IMR-90 (cell line): ENCODE measurements around the gene SCN1B. TPM values are rescaled to one million over a fixed set of nuclear protein-coding genes. Genes with fewer than 3 reads are reported as not detected.
"Not testable (repeated sequence)": the region's sequence is repeated elsewhere in the genome, so short reads cannot be mapped to it uniquely, and the experiment has no call there.

Source experiments
- ATAC-seq: fragments of 200-7000 bp; cut with Tn5 transposase; 2 replicates; pipeline ENCODE4 v1.9.1; 2020; ENCODE audit warnings: low read depth, mild to moderate bottlenecking, moderate library complexity
- BruUV-seq: library from RNA; stranded (reverse); fragments of 400-500 nt; replicated peaks from 2 replicates; lab custom pipeline; 2021; lab: Mats Ljungman, UMichigan
- CTCF ChIA-PET: fragments of 300-600 bp; formaldehyde crosslinking; extraction: SDS; loops from one replicate; lab custom pipeline; 2021; ENCODE audit warnings: antibody characterized with exemption; lab: Yijun Ruan, JAX
- POLR2A ChIA-PET: fragments of 300-600 bp; sonication (Branson Sonifier 250); formaldehyde crosslinking; loops from one replicate; lab custom pipeline; 2022; ENCODE audit warnings: antibody characterized with exemption; ENCODE audit not compliant: unreplicated experiment; lab: Charles Lee
- DNase-seq: peaks from one replicate; pipeline ENCODE4 v3.0.0; 2013
- H2AFZ ChIP-seq: replicated peaks from 2 replicates; pipeline ENCODE3; 2013; ENCODE audit warnings: low read length, mild to moderate bottlenecking; ENCODE audit not compliant: poor library complexity
- H2AK5ac ChIP-seq: 2 replicates; pipeline ENCODE4 v1.6.1; 2013; ENCODE audit warnings: low read depth, low read length, inconsistent platforms
- H2AK9ac ChIP-seq: replicated peaks from 2 replicates; pipeline ENCODE3; 2013; ENCODE audit warnings: mild to moderate bottlenecking, low read depth, low read length, moderate library complexity; ENCODE audit not compliant: poor library complexity
- H2BK120ac ChIP-seq: 2 replicates; pipeline ENCODE4 v1.6.1; 2013; ENCODE audit warnings: low read depth, low read length, inconsistent platforms
- H2BK15ac ChIP-seq: 3 replicates; pipeline ENCODE4 v1.6.1; 2013; ENCODE audit warnings: low read depth, low read length, inconsistent platforms
- H2BK20ac ChIP-seq: 2 replicates; pipeline ENCODE4 v1.6.1; 2013; ENCODE audit warnings: low read depth, mild to moderate bottlenecking, inconsistent platforms, low read length, moderate library complexity
- H2BK5ac ChIP-seq: 2 replicates; pipeline ENCODE4 v1.6.1; 2013; ENCODE audit warnings: mild to moderate bottlenecking, low read depth, low read length, inconsistent platforms; ENCODE audit not compliant: poor library complexity, severe bottlenecking
- H3K14ac ChIP-seq: replicated peaks from 2 replicates; pipeline ENCODE4 v1.6.1; 2013; ENCODE audit warnings: low read depth, low read length, inconsistent platforms
- H3K18ac ChIP-seq: 2 replicates; pipeline ENCODE4 v1.6.1; 2013; ENCODE audit warnings: low read depth, low read length, control low read depth
- H3K23ac ChIP-seq: 2 replicates; pipeline ENCODE4 v1.6.1; 2013; ENCODE audit warnings: low read depth, low read length, inconsistent platforms
- H3K27ac ChIP-seq: 2 replicates; pipeline ENCODE4 v1.5.1; 2013; ENCODE audit warnings: mild to moderate bottlenecking, control low read depth, low read length; ENCODE audit not compliant: insufficient read depth
- H3K27me3 ChIP-seq: 2 replicates; pipeline ENCODE4 v1.6.1; 2013; ENCODE audit warnings: low read length; ENCODE audit not compliant: control insufficient read depth, insufficient read depth
- H3K36me3 ChIP-seq: 2 replicates; pipeline ENCODE4 v1.6.1; 2013; ENCODE audit warnings: low read length, mixed read lengths; ENCODE audit not compliant: control insufficient read depth, insufficient read depth
- H3K4ac ChIP-seq: 2 replicates; pipeline ENCODE4 v1.6.1; 2013; ENCODE audit warnings: low read depth, low read length, inconsistent platforms
- H3K4me1 ChIP-seq: 2 replicates; pipeline ENCODE4 v1.6.1; 2013; ENCODE audit warnings: low read length, mixed read lengths; ENCODE audit not compliant: control insufficient read depth, insufficient read depth
- H3K4me2 ChIP-seq: 2 replicates; pipeline ENCODE4 v1.6.1; 2013; ENCODE audit warnings: low read depth, mild to moderate bottlenecking, control low read depth, low read length, moderate library complexity
- H3K4me3 ChIP-seq: 2 replicates; pipeline ENCODE4 v1.5.1; 2013; ENCODE audit warnings: low read depth, mild to moderate bottlenecking, control low read depth, low read length, moderate library complexity; ENCODE audit not compliant: insufficient read depth
- H3K56ac ChIP-seq: 2 replicates; pipeline ENCODE4 v1.6.1; 2013; ENCODE audit warnings: low read length, inconsistent platforms; ENCODE audit not compliant: insufficient read depth; ENCODE audit errors: extremely low read depth
- H3K79me1 ChIP-seq, 2 experiments: 2 replicates each; pipeline ENCODE4 v1.6.1; 2013; ENCODE audit warnings: low read length in 2 of 2, inconsistent platforms in 1 of 2, low read depth in 1 of 2
- H3K9ac ChIP-seq: 2 replicates; pipeline ENCODE4 v1.6.1; 2013; ENCODE audit warnings: low read depth, low read length, control low read depth
- H3K9me1 ChIP-seq: 2 replicates; pipeline ENCODE4 v1.6.1; 2013; ENCODE audit warnings: low read length, inconsistent platforms; ENCODE audit not compliant: insufficient read depth
- H3K9me3 ChIP-seq: 2 replicates; pipeline ENCODE4 v1.6.1; 2013; ENCODE audit warnings: low read length; ENCODE audit not compliant: control insufficient read depth, insufficient read depth
- H4K20me1 ChIP-seq: 2 replicates; pipeline ENCODE4 v1.6.1; 2013; ENCODE audit warnings: low read length, inconsistent platforms; ENCODE audit not compliant: insufficient read depth
- H4K5ac ChIP-seq: 2 replicates; pipeline ENCODE4 v1.6.1; 2013; ENCODE audit warnings: mild to moderate bottlenecking, low read depth, low read length, control low read depth
- H4K8ac ChIP-seq, 2 experiments: 2 replicates each; pipeline ENCODE4 v1.6.1; 2013; ENCODE audit warnings: low read depth in 2 of 2, low read length in 2 of 2, control low read depth in 1 of 2, inconsistent platforms in 1 of 2
- H4K91ac ChIP-seq: 2 replicates; pipeline ENCODE4 v1.6.1; 2013; ENCODE audit warnings: low read depth, low read length, inconsistent platforms; ENCODE audit not compliant: insufficient read depth
- BHLHE40 ChIP-seq: fragments of 150-350 bp; IDR thresholded peaks from 2 replicates; pipeline ENCODE4 v1.6.1; 2016; ENCODE audit warnings: mild to moderate bottlenecking, low read depth, low read length
- ELK1 ChIP-seq: fragments of 150-350 bp; IDR thresholded peaks from 2 replicates; pipeline ENCODE4 v1.6.1; 2016; ENCODE audit warnings: low read depth, mild to moderate bottlenecking, low read length, moderate library complexity, borderline replicate concordance
- NFE2L2 ChIP-seq: fragments of 150-350 bp; IDR thresholded peaks from 2 replicates; pipeline ENCODE4 v1.6.1; 2016; ENCODE audit warnings: low read depth, mild to moderate bottlenecking, low read length
- POLR2A ChIP-seq: IDR thresholded peaks from 2 replicates; pipeline ENCODE4 v1.6.1; 2012; ENCODE audit warnings: mild to moderate bottlenecking, low read depth, low read length
- RFX5 ChIP-seq: IDR thresholded peaks from 2 replicates; pipeline ENCODE4 v1.8.0; 2012; ENCODE audit warnings: low read depth, mild to moderate bottlenecking, low read length, moderate library complexity
- WGBS, 2 experiments: methylation state at CpG; one replicate each; pipeline versions ENCODE4 v1.1.5 to v1.1.7; 2013; ENCODE audit warnings: missing lambda C conversion rate in 2 of 2; ENCODE audit not compliant: insufficient read length in 1 of 2; ENCODE audit errors: extremely low coverage in 2 of 2; 5-methylcytosine and 5-hydroxymethylcytosine counted together
- dilution Hi-C: fragments of 300-500 bp; cut with HindIII; formaldehyde crosslinking; loops from one replicate; pipeline ENCODE4 v1.14.3; 2018; ENCODE audit warnings: low sequenced_read_pairs; ENCODE audit not compliant: unreplicated experiment
- in situ Hi-C: fragments of 300-500 bp; cut with MboI; formaldehyde crosslinking; loops from 3 replicates; pipeline ENCODE4 v1.14.3; 2019; ENCODE audit warnings: low sequenced_read_pairs, inconsistent platforms, mixed read lengths
- intact Hi-C: fragments of 100-400 bp; cut with micrococcal nuclease; formaldehyde crosslinking; loops from 2 replicates; pipeline ENCODE4 v1.10.0; 2022
- polyA plus RNA-seq, 3 experiments: library from polyadenylated mRNA; depleted of rRNA; stranded (reverse); fragments of >200 nt; gene quantifications; 2 replicates each; pipeline ENCODE4 v1.2.3, GENCODE V29; 2012; ENCODE audit warnings: low replicate concordance in 1 of 3
- total RNA-seq: library from RNA; depleted of rRNA; stranded (reverse); fragments of >200 nt; gene quantifications from 2 replicates; pipeline ENCODE4 v1.2.3, GENCODE V29; 2012

SCN1B gene
- total and polyA plus RNA-seq, 2 of the 4 experiments (the other 2 are of a cell fraction), result 2.0 to 9.6 TPM

- TF ChIP-seq POLR2A (no peak), ELK1 (no peak), BHLHE40 (no peak), RFX5 (no peak), NFE2L2 (no peak)
These were observed 16.2 kb upstream of the SCN1B start (continued) for GRCh38 chr19:35013820-35014754.

DNA sequence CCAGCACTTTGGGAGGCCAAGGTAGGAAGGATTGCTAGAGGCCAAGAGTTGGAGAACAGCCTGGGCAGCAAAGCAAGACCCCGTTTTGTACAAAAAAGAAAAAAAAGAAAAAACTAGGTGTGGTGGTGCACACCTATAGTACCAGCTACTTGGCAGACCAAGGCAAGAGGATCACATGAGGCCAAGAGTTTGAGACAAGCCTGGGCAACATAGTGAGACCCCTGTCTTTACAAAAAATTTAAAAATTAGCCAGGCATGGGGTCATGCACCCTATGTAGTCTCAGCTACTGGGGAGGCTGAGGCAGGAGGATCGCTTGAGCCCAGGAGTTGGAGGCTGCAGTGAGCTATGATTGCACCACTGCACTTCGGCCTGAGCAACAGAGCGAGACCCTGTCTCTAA is 15.5 kb upstream of the SCN1B start:
- H2BK15ac ChIP-seq, H3K4me3 ChIP-seq, dilution Hi-C loops, H2AK9ac ChIP-seq, H3K14ac ChIP-seq, H3K4me2 ChIP-seq, H2AK5ac ChIP-seq, H3K56ac ChIP-seq, H4K8ac ChIP-seq, H3K4ac ChIP-seq, H4K91ac ChIP-seq, H3K27ac ChIP-seq, H3K9me1 ChIP-seq, H3K4me1 ChIP-seq, H4K20me1 ChIP-seq, POLR2A ChIA-PET, H2BK120ac ChIP-seq, H2BK5ac ChIP-seq, BruUV-seq, intact Hi-C loops, H3K18ac ChIP-seq, H3K27me3 ChIP-seq, ATAC-seq, H2BK20ac ChIP-seq, H3K23ac ChIP-seq, DNase-seq, H4K5ac ChIP-seq, H2AFZ ChIP-seq, in situ Hi-C loops, CTCF ChIA-PET, H3K9me3 ChIP-seq, H3K9ac ChIP-seq: not testable (repeated sequence)
- no CpG with 5 or more reads among the region's 4 CpGs for WGBS, 2 experiments
- H3K79me1 ChIP-seq, result peaks cover 0 to 18% of the 10 kb centered on the region in 2 experiments; a peak in 3 of 4 replicates
- peaks cover 77% of the 10 kb centered on the region for H3K36me3 ChIP-seq
